Osteocyte (in vitro differentiated cells): ENCODE results near the gene ACTL8. TPM values are rescaled to one million over a fixed set of nuclear protein-coding genes. Genes with fewer than 3 reads are reported as not detected.

Experiments
- DNase-seq: peaks from one replicate; pipeline ENCODE4 v3.0.0; 2021; ENCODE audit warnings: mixed read lengths; ENCODE audit not compliant: unreplicated experiment; ENCODE audit errors: extremely low spot score
- H3K27ac Mint-ChIP-seq: one replicate; pipeline ENCODE4 v1.8.0; 2021; ENCODE audit warnings: mild to moderate bottlenecking, mixed read lengths; ENCODE audit not compliant: unreplicated experiment
- H3K27me3 Mint-ChIP-seq: one replicate; pipeline ENCODE4 v1.8.0; 2021; ENCODE audit warnings: mixed read lengths; ENCODE audit not compliant: unreplicated experiment
- H3K36me3 Mint-ChIP-seq: one replicate; pipeline ENCODE4 v1.8.0; 2021; ENCODE audit warnings: mixed read lengths; ENCODE audit not compliant: unreplicated experiment
- H3K4me1 Mint-ChIP-seq: one replicate; pipeline ENCODE4 v1.8.0; 2021; ENCODE audit warnings: mixed read lengths; ENCODE audit not compliant: unreplicated experiment
- H3K4me3 Mint-ChIP-seq: one replicate; pipeline ENCODE4 v1.8.0; 2021; ENCODE audit warnings: mild to moderate bottlenecking, moderate library complexity, mixed read lengths; ENCODE audit not compliant: unreplicated experiment
- H3K9me3 Mint-ChIP-seq: one replicate; pipeline ENCODE4 v1.8.0; 2021; ENCODE audit warnings: mixed read lengths; ENCODE audit not compliant: unreplicated experiment
- CTCF ChIP-seq: fragments of 200-600 bp; sonication (generic); IDR thresholded peaks from 2 replicates; pipeline ENCODE4 v1.5.0; 2021; ENCODE audit warnings: antibody characterized with exemption, mild to moderate bottlenecking, moderate library complexity
- total RNA-seq: library from RNA; stranded (reverse); gene quantifications from 2 replicates; pipeline ENCODE4 v1.2.1, GENCODE V29; 2021

ACTL8 gene
- total RNA-seq, 1 donor from 2014 or later = not detected

GRCh38 chr1:17828991-17829390 is 73.9 kb downstream of the ACTL8 start:
- TF ChIP-seq CTCF = no peak
- no peaks in the 10 kb centered on the region for H3K4me1 Mint-ChIP-seq
- no peak overlapping the region for H3K4me3 Mint-ChIP-seq
- H3K27ac Mint-ChIP-seq = no peak overlapping the region
- H3K27me3 Mint-ChIP-seq = peaks cover 16% of the 10 kb centered on the region
- no peaks in the 10 kb centered on the region for H3K9me3 Mint-ChIP-seq
- no peaks in the 10 kb centered on the region for H3K36me3 Mint-ChIP-seq
- no peak for DNase-seq

GRCh38 chr1:17829579-17829978 is 74.4 kb downstream of the ACTL8 start:
- peaks cover 16% of the 10 kb centered on the region for H3K27me3 Mint-ChIP-seq
- H3K4me3 Mint-ChIP-seq = no peak overlapping the region
- H3K27ac Mint-ChIP-seq = no peak overlapping the region
- H3K4me1 Mint-ChIP-seq = no peaks in the 10 kb centered on the region
- H3K36me3 Mint-ChIP-seq = no peaks in the 10 kb centered on the region
- no peak for TF ChIP-seq CTCF
- DNase-seq = no peak
- no peaks in the 10 kb centered on the region for H3K9me3 Mint-ChIP-seq

GRCh38 chr1:17831597-17831996 is 76.5 kb downstream of the ACTL8 start:
- no peak for TF ChIP-seq CTCF
- no peak overlapping the region for H3K4me3 Mint-ChIP-seq
- H3K9me3 Mint-ChIP-seq = no peaks in the 10 kb centered on the region
- peaks cover 5% of the 10 kb centered on the region for H3K27me3 Mint-ChIP-seq
- DNase-seq = no peak
- H3K36me3 Mint-ChIP-seq = no peaks in the 10 kb centered on the region
- no peaks in the 10 kb centered on the region for H3K4me1 Mint-ChIP-seq
- H3K27ac Mint-ChIP-seq = no peak overlapping the region

- H3K4me3 Mint-ChIP-seq = no peak overlapping the region
- no peaks in the 10 kb centered on the region for H3K4me1 Mint-ChIP-seq
- H3K27ac Mint-ChIP-seq = no peak overlapping the region
- no peaks in the 10 kb centered on the region for H3K9me3 Mint-ChIP-seq
- peaks cover 3% of the 10 kb centered on the region for H3K27me3 Mint-ChIP-seq
- no peak for TF ChIP-seq CTCF
- DNase-seq = no peak
- H3K36me3 Mint-ChIP-seq = no peaks in the 10 kb centered on the region
These were observed 78.7 kb downstream of the ACTL8 start for GRCh38 chr1:17833661-17834501.

GRCh38 chr1:17834561-17835100 is 79.5 kb downstream of the ACTL8 start:
- H3K4me1 Mint-ChIP-seq = no peaks in the 10 kb centered on the region
- H3K9me3 Mint-ChIP-seq = no peaks in the 10 kb centered on the region
- DNase-seq = no peak
- no peak overlapping the region for H3K27ac Mint-ChIP-seq
- no peak overlapping the region for H3K4me3 Mint-ChIP-seq
- no peaks in the 10 kb centered on the region for H3K36me3 Mint-ChIP-seq
- peaks cover 3% of the 10 kb centered on the region for H3K27me3 Mint-ChIP-seq
- no peak for TF ChIP-seq CTCF
